PC-3 (cell line): ENCODE results near the gene LILRB3. TPM values are rescaled to one million over a fixed set of nuclear protein-coding genes. Genes with fewer than 3 reads are reported as not detected.
"Not testable (repeated sequence)": the region's sequence is repeated elsewhere in the genome, so short reads cannot be mapped to it uniquely, and the experiment has no call there.

ENCODE experiments used
- ATAC-seq: fragments of 200-7000 bp; cut with Tn5 transposase; 2 replicates; pipeline ENCODE4 v1.9.1; 2020; ENCODE audit warnings: mild to moderate bottlenecking, moderate library complexity
- Bru-seq: library from RNA; stranded (reverse); fragments of 400-500 nt; gene quantifications from one replicate; lab custom pipeline; 2021; lab: Mats Ljungman, UMichigan
- BruChase-seq, 2 experiments: library from RNA; stranded (reverse); fragments of 400-500 nt; gene quantifications; one replicate each; lab custom pipeline; 2021; lab: Mats Ljungman, UMichigan
- BruUV-seq: library from RNA; stranded (reverse); fragments of 400-500 nt; replicated peaks from 2 replicates; lab custom pipeline; 2021; lab: Mats Ljungman, UMichigan
- CTCF ChIA-PET: fragments of 300-600 bp; sonication (Branson Sonifier 250); formaldehyde crosslinking; loops from one replicate; lab custom pipeline; 2022; ENCODE audit warnings: antibody characterized with exemption; lab: Charles Lee
- POLR2A ChIA-PET: fragments of 300-600 bp; sonication (Branson Sonifier 250); formaldehyde crosslinking; loops from one replicate; lab custom pipeline; 2022; ENCODE audit warnings: antibody characterized with exemption; ENCODE audit not compliant: unreplicated experiment; lab: Charles Lee
- DNase-seq: peaks from one replicate; pipeline ENCODE4 v3.0.0-alpha.2; 2015
- H2AFZ ChIP-seq: fragments of 300-600 bp; sonication (generic); 2 replicates; pipeline ENCODE4 v1.6.0; 2016; ENCODE audit warnings: antibody characterized with exemption, low read length
- H3F3A ChIP-seq: fragments of 300-600 bp; sonication (generic); one replicate; pipeline ENCODE4 v1.6.0; 2017; ENCODE audit warnings: antibody characterized with exemption, low read length, control low read depth, mild to moderate bottlenecking; ENCODE audit not compliant: unreplicated experiment
- H3K27ac ChIP-seq: fragments of 300-600 bp; sonication (generic); 2 replicates; pipeline ENCODE4 v1.5.1; 2016; ENCODE audit warnings: mild to moderate bottlenecking, low read length
- H3K27me3 ChIP-seq: fragments of 300-600 bp; sonication (generic); 2 replicates; pipeline ENCODE4 v1.6.1; 2016; ENCODE audit warnings: low read length, mixed read lengths
- H3K36me3 ChIP-seq: fragments of 300-600 bp; sonication (generic); 2 replicates; pipeline ENCODE4 v1.6.1; 2016; ENCODE audit warnings: low read depth, mixed run types, low read length, mixed read lengths
- H3K4me1 ChIP-seq: fragments of 300-600 bp; sonication (generic); 2 replicates; pipeline ENCODE4 v1.5.1; 2016; ENCODE audit warnings: low read length; ENCODE audit not compliant: insufficient read depth
- H3K4me2 ChIP-seq: fragments of 300-600 bp; sonication (generic); 2 replicates; pipeline ENCODE4 v1.6.0; 2016; ENCODE audit warnings: low read length
- H3K4me3 ChIP-seq: fragments of 300-600 bp; sonication (generic); 2 replicates; pipeline ENCODE4 v1.5.1; 2016; ENCODE audit warnings: mild to moderate bottlenecking, low read length, mixed read lengths
- H3K79me2 ChIP-seq: fragments of 300-600 bp; sonication (generic); 2 replicates; pipeline ENCODE4 v1.6.1; 2017; ENCODE audit warnings: low read length, mixed read lengths
- H3K9ac ChIP-seq: fragments of 300-600 bp; sonication (generic); 2 replicates; pipeline ENCODE4 v1.6.0; 2016; ENCODE audit warnings: mild to moderate bottlenecking, low read length
- H3K9me2 ChIP-seq: fragments of 300-600 bp; sonication (generic); replicated peaks from 2 replicates; pipeline ENCODE4 v1.6.1; 2016; ENCODE audit warnings: mixed run types, low read length, mixed read lengths
- H3K9me3 ChIP-seq: fragments of 300-600 bp; sonication (generic); 2 replicates; pipeline ENCODE4 v1.6.1; 2016; ENCODE audit warnings: low read length, mixed read lengths
- H4K20me1 ChIP-seq: fragments of 300-600 bp; sonication (generic); 2 replicates; pipeline ENCODE4 v1.6.1; 2016; ENCODE audit warnings: low read length, mixed read lengths
- EZH2 ChIP-seq: fragments of 300-600 bp; sonication (generic); IDR thresholded peaks from one replicate; pipeline ENCODE4 v1.6.1; 2017; ENCODE audit warnings: antibody characterized with exemption, mild to moderate bottlenecking, low read length; ENCODE audit not compliant: unreplicated experiment
- EZH2phosphoT487 ChIP-seq: fragments of 300-600 bp; sonication (generic); IDR thresholded peaks from 2 replicates; pipeline ENCODE4 v1.6.1; 2018; ENCODE audit warnings: mild to moderate bottlenecking, antibody characterized with exemption, low read length, borderline replicate concordance
- intact Hi-C: fragments of 100-400 bp; cut with micrococcal nuclease; formaldehyde crosslinking; loops from 2 replicates; pipeline ENCODE4 v1.9.0; 2023
- long read RNA-seq: library from polyadenylated mRNA; unstranded; transcript quantifications from one replicate; pipeline ENCODE4 v2.0.0, GENCODE V29; 2021; ENCODE audit not compliant: unreplicated experiment
- total RNA-seq: library from RNA; depleted of rRNA; stranded (reverse); fragments of >200 nt; gene quantifications from 2 replicates; pipeline ENCODE4 v1.2.3, GENCODE V29; 2014; rRNA removed
- TF ChIP-seq, protein P1 (sequence below): fragments of 300-600 bp; sonication (generic); conservative IDR thresholded peaks from 2 replicates; pipeline ENCODE4 v1.5.1; 2017; ENCODE audit warnings: antibody characterized with exemption, low read depth, mild to moderate bottlenecking, low read length

LILRB3 gene
- total RNA-seq (not detected in 2 replicates), Bru-seq, nascent RNA (not detected), BruChase-seq, experiment 1, labeled RNA remaining after a 6-hour chase (not detected), BruChase-seq, experiment 2, labeled RNA remaining after a 2-hour chase (not detected)
- long read RNA-seq: 0 reads

DNA sequence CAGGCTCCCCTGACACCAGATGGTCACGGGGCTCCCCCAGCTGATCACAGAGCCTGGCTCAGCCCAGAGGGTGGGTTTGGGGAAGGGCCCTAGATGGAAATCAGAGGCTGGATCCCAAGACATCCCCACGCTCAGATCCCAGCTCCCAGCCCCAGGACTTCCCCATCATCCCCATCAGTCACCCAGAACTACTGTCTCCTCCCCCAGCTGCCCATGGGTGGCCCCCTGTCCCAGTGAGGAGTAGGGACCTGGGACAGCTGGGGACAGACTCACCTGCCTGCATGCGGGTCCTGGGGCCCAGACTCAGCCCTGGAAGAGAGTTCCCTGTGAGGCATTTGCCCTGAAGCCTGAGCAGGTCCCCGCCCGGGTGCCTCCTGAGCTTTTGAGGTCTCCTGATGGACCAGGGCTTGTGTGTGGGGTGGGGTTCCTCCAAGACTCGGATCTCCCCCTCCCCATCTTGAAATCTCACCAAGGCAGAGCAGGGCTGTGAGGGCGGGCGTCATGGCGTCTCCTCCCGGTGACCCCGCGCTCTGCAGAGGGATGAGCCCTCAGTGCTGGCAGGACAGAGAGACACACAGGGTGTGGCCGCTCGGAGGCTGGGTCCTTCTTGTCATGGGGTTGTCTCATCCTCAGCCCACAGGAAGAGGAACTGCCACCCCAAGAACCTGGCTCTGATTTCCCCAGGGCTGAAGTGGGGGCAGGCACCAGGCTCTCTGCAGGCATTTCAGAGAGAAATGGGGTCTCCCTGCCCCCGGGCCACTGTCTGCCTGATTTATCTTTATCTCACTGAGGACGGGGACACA is at the start of gene LILRB3:
Gene LILRB3, minus strand, starts transcription at position 534 of the 803 bp plus-strand sequence. Its CDS starts 31 bp downstream, at position 503.
- peak; percentile 31 for ATAC-seq
- BruUV-seq: not testable (repeated sequence)
- POLR2A ChIA-PET: interaction anchor here (0.5 kb wide), 1 partner anchor 135 kb away, joined by 3 read pairs; no protein-coding TSS in a partner anchor

DNA sequence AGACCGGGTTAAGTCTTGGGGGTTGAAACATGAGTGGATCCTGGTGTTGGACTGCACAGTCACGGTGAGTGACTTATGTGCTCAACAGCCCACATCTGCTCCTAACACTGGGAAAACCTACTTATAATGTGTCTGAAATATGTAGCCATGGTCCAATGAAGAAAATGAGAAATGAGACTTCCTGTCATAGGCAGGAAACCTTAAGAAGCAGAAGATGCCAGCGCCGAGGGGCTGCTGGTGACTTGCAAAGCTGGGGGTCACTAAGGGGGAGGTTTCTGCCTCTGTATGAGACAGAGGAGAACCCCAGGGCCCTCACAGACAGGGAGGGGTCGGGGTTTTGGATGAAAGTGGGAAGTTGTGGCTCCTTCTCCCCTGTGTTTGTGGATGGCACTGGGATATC is 49.4 kb upstream of the LILRB3 start:
- H3K9me2 ChIP-seq, DNase-seq, H2AFZ ChIP-seq, BruUV-seq, H3K9ac ChIP-seq, H3F3A ChIP-seq, H3K27ac ChIP-seq, CTCF ChIA-PET, H3K9me3 ChIP-seq, H3K4me2 ChIP-seq, ATAC-seq, H3K4me1 ChIP-seq, POLR2A ChIA-PET, H3K79me2 ChIP-seq, H4K20me1 ChIP-seq, H3K36me3 ChIP-seq, H3K4me3 ChIP-seq, intact Hi-C loops: not testable (repeated sequence)
- H3K27me3 ChIP-seq: peaks cover 79% of the 10 kb centered on the region

More for the DNA sequence above, at the start of gene LILRB3:
- H2AFZ ChIP-seq, H4K20me1 ChIP-seq, H3K9me2 ChIP-seq, CTCF ChIA-PET, H3K4me1 ChIP-seq, H3K4me2 ChIP-seq, H3K9ac ChIP-seq, DNase-seq, H3K79me2 ChIP-seq, intact Hi-C loops, H3K36me3 ChIP-seq, H3K27ac ChIP-seq, H3K4me3 ChIP-seq, H3K9me3 ChIP-seq, H3F3A ChIP-seq: not testable (repeated sequence)
- peaks cover 14% of the 10 kb centered on the region; the same call in 1 of the 2 replicates for H3K27me3 ChIP-seq

- H4K20me1 ChIP-seq, H3K27ac ChIP-seq, H3K9ac ChIP-seq, CTCF ChIA-PET, H3K9me3 ChIP-seq, ATAC-seq, intact Hi-C loops, H3F3A ChIP-seq, H2AFZ ChIP-seq, DNase-seq, H3K79me2 ChIP-seq, H3K4me3 ChIP-seq, H3K4me1 ChIP-seq, BruUV-seq, H3K9me2 ChIP-seq, POLR2A ChIA-PET, H3K4me2 ChIP-seq, H3K36me3 ChIP-seq: not testable (repeated sequence)
- H3K27me3 ChIP-seq: peaks cover 79% of the 10 kb centered on the region
Observed at GRCh38 chr19:54271587-54271986, 48.8 kb upstream of the LILRB3 start.

GRCh38 chr19:54271106-54271505 is 48.3 kb upstream of the LILRB3 start:
- Histone ChIP-seq H3K4me3 (no peak overlapping the region), H3K36me3 (no peaks in the 10 kb centered on the region), H4K20me1 (no peaks in the 10 kb centered on the region), H3F3A (no peaks in the 10 kb centered on the region), H3K27me3 (peaks cover 78% of the 10 kb centered on the region), H3K9me2 (no peaks in the 10 kb centered on the region), H3K4me2 (no peak overlapping the region), H3K27ac (no peak overlapping the region), H3K9me3 (no peaks in the 10 kb centered on the region), H2AFZ (no peak overlapping the region), H3K9ac (no peak overlapping the region), H3K79me2 (no peaks in the 10 kb centered on the region), H3K4me1 (no peaks in the 10 kb centered on the region)
- ATAC-seq: no peak
- no TSS peak for BruUV-seq
- CTCF ChIA-PET: no interaction called here
- intact Hi-C loops: no loop called here
- DNase-seq: no peak
- POLR2A ChIA-PET: no interaction called here
- TF ChIP-seq EZH2: no peak
- TF ChIP-seq, protein P1, sequence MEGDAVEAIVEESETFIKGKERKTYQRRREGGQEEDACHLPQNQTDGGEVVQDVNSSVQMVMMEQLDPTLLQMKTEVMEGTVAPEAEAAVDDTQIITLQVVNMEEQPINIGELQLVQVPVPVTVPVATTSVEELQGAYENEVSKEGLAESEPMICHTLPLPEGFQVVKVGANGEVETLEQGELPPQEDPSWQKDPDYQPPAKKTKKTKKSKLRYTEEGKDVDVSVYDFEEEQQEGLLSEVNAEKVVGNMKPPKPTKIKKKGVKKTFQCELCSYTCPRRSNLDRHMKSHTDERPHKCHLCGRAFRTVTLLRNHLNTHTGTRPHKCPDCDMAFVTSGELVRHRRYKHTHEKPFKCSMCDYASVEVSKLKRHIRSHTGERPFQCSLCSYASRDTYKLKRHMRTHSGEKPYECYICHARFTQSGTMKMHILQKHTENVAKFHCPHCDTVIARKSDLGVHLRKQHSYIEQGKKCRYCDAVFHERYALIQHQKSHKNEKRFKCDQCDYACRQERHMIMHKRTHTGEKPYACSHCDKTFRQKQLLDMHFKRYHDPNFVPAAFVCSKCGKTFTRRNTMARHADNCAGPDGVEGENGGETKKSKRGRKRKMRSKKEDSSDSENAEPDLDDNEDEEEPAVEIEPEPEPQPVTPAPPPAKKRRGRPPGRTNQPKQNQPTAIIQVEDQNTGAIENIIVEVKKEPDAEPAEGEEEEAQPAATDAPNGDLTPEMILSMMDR: no peak
- no peak for TF ChIP-seq EZH2phosphoT487
